SK-N-SH (cell line): Measurements from ENCODE around the gene MGAT5.

Experiments used
- CTCF ChIP-seq: fragments of 200-600 bp; sonication (generic); IDR thresholded peaks from 2 replicates; pipeline ENCODE4 v1.6.1; 2017; ENCODE audit warnings: antibody characterized with exemption, mild to moderate bottlenecking, moderate library complexity
- EP300 ChIP-seq, 2 experiments: IDR thresholded peaks; 2 replicates each; pipeline versions ENCODE4 v1.4.0 to v1.6.1; 2012; ENCODE audit warnings: borderline replicate concordance in 1 of 2, low read depth in 1 of 2, low read length in 1 of 2
- MAX ChIP-seq: IDR thresholded peaks from 2 replicates; pipeline ENCODE4 v1.4.0; 2012; ENCODE audit warnings: low read depth
- RCOR1 ChIP-seq: fragments of 150-350 bp; IDR thresholded peaks from 2 replicates; pipeline ENCODE4 v1.6.1; 2017; ENCODE audit warnings: antibody characterized with exemption, low read length
- TF ChIP-seq, protein P1 (sequence below): IDR thresholded peaks from 2 replicates; pipeline ENCODE4 v1.4.0; 2012; ENCODE audit warnings: low read depth, borderline replicate concordance

GRCh38 chr2:134280726-134281125 is 26.9 kb downstream of the MGAT5 start:
- TF ChIP-seq MAX (no peak), EP300 (IDR thresholded peaks at IDR 0.05; ENCODE audit: borderline replicate concordance in 1 of 2, low read depth in 1 of 2, low read length in 1 of 2) (no peak), CTCF (no peak), RCOR1 (no peak)
- TF ChIP-seq, protein P1, sequence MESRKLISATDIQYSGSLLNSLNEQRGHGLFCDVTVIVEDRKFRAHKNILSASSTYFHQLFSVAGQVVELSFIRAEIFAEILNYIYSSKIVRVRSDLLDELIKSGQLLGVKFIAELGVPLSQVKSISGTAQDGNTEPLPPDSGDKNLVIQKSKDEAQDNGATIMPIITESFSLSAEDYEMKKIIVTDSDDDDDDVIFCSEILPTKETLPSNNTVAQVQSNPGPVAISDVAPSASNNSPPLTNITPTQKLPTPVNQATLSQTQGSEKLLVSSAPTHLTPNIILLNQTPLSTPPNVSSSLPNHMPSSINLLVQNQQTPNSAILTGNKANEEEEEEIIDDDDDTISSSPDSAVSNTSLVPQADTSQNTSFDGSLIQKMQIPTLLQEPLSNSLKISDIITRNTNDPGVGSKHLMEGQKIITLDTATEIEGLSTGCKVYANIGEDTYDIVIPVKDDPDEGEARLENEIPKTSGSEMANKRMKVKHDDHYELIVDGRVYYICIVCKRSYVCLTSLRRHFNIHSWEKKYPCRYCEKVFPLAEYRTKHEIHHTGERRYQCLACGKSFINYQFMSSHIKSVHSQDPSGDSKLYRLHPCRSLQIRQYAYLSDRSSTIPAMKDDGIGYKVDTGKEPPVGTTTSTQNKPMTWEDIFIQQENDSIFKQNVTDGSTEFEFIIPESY, result no peak
